Embryonic facial prominence (tissue), 1 donor: ENCODE data around the gene ABCB8.
"Not testable (repeated sequence)": the region's sequence is repeated elsewhere in the genome, so short reads cannot be mapped to it uniquely, and the experiment has no call there.

Experiments
- DNase-seq: peaks from one replicate; pipeline ENCODE4 v3.0.0-alpha.2; 2016; ENCODE audit errors: extremely low spot score

The ABCB8 gene

DNA sequence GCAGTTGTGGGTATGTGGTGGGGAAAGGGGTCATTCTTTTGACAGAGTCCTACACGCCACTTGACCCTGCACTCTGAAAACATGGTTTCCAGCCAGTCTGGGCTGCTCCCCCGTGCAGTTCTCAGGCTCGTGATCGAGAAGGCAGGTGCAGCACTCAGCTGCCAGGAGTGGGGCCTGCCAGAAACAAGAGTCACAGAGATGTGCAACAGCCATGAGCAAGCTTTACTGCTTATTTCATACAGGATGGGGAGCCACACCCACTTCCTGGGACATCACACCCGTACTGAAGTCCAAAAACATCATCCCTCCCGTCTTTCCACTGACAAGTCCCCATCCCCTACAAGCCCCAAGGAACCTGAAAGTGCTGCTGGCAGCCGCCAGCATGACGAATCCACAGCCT is 13.3 kb upstream of the ABCB8 start:
- no peak for DNase-seq

DNA sequence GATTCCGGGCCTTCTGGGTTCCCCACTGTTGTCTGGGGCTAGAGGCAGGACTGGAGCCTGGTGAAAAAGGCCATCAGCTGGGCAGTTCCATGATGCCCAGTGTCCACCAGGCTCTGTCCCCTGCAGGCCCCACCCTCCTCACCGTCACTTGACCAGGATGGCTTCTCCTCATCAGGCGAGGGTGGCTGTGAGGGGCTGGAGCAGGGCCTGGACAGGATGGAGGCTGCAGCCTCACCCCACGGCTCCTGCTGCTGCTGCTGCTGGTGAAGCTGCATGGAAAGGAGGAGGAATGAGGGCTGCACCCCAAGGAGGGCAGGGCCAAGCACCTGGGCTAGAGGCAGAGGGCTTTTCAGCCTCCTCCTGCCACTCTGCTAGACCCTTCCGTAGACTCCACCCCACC is 12.3 kb upstream of the ABCB8 start:
- no peak for DNase-seq

DNA sequence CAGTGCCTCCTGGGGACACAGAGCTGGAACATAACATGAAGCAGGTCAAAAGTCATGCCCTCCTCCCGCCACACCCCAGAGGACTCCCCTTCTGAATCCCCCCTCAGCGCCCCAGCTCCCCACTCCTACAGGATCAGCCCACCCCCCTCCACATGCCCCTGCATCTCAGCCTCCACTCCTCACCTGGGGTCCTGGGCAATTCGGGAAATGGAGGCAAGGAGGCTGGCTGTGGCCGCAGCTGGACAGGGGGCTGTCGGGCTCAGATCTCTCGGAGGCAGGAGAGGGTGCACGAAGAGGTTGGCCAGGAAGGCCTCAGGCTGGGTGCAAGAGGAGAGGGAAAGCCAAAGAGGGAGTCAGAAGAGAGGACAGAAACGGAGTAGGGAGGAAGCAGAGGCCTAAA is 11.7 kb upstream of the ABCB8 start:
- no peak for DNase-seq

DNA sequence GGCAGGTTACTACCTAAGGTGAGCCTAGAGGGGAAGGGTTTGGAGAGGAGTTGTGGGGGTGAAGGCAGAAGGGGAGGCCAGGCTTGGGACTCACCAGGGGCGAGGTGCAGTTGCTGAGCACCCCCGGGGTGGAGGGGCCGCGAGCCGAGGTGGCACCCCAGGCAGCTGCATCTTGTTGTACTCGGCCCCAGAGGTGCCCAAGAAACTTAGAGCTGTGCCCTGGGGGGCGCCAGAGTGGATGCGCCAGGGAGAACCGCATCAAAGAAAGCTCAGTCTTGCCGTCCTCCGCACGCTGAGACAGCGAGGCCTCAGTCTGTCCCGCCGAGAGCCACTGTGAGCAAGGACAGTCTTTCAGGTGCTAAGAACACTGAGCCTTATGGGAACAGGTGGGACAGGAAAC is 11.3 kb upstream of the ABCB8 start:
- no peak for DNase-seq

DNA sequence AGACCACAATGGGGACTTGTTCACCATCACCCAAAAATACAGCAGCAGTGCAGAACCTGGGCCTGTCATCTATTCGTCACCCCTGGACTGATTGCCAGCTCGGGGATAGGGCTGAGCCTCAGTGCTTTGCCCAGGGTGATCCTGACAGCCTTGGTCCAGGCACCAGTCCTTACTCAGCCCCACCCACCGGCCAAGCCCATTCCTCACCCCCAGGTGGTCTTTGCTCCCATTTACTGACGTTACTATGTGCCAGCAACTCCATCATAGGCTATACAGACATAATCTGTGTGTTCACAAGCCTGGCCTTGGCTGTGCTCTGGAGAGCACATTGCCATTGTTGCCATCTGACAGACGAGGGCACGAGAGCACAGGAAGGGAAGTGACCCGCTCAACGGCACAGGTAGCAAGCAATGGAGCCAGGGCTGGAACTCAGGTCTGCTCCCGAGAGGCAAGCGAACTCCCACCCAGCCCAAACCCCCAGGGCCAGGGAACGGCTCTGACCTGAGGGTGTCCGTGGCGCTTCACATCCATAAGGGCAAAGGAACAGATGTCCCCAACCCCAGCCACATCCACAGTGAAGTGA is 10.8 kb upstream of the ABCB8 start:
- DNase-seq: no peak

DNA sequence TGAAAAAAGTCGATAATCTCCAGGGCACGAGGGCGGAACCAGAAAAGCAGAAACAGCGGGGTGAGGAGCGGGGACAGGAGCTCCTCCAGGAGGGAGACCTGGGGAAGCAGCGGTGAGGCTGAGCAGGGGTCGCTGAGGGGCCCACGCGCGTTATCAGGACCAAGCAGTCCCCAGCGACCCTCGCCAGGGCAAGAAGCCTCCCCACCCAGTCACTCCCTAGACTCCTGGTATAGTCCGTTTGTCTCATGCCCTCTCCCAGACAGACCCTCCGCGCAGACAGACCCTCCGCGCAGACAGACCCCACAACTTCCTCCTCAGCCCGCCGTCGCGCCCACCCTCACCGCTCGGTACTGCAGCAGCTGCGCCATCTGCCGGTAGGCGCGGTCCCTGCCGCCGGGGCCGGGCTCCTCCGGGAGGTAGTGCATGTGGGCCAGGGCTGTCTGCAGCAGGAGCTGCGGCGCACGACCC is 10.3 kb upstream of the ABCB8 start:
- peak; percentile 64 for DNase-seq

DNA sequence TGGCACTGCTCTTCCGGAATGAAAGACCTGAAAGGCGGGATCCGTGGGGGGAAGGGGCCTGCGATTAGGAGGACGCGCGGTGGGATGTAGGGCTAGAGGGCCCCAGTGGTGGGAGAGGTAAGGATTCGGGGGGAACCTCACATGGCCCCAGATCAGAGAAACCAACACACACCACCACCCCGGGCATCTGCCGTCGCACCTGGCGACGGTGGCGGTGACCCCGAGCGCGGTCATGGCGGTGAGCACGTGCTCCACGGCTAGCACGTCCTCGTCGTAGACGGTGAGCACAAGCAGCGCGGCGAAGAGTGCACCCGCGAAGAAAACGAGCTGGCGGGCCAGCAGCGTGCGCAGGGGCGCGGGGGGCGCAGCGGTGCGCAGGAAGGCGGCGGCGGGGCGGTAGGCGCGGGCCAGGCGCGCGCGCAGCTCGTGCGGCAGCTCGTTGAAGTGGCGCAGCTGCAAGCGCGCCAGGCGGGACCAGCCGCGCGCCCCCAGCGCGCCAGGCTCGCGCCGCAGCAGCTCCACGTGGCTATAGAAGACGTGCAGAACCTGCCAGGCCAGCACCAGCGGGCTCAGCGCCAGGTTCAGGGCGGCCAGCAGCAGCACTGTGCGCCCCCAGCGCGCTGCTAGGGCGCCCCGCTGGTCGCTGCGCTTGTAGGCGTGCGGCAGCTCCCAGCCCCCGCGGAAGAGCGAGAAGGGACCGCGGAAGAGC is 9.7 kb upstream of the ABCB8 start:
- DNase-seq: no peak

DNA sequence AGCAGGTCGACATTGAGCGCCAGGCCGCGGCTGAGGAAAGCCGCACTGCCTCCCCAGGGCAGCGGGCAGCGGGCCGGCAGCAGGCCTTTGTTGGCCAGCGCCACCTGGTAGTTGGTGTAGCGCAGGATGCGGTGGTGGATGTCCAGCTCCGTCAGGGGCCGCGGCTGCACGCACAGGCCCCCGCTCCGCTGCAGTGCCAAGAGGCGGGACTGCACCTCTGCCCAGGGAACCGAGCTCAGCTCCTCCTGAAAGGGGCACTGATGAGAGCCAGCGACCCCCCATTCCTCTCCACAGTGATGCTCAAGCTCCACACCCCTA is 9.2 kb upstream of the ABCB8 start:
- DNase-seq: no peak

DNA sequence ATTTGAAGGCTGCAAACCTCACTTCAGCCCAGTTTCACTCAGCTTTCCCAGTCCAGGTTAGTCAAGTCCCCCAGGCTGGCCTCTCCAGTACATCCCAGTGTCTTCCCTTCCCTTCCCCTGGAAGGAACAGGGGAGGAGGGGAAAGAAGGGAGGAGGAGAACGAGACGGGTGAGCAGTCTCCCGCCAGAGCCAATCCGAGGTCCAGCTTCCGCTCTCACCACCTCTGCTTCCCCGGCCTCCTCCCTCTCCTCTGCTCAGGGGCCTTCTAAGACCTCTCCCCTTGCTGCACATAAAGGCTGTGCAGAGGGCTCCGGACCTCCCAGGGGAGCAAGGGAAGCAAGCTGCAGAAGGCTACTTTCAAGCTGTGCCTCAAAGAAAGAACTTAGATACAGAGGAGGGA is 8.0 kb upstream of the ABCB8 start:
- DNase-seq: no peak

DNA sequence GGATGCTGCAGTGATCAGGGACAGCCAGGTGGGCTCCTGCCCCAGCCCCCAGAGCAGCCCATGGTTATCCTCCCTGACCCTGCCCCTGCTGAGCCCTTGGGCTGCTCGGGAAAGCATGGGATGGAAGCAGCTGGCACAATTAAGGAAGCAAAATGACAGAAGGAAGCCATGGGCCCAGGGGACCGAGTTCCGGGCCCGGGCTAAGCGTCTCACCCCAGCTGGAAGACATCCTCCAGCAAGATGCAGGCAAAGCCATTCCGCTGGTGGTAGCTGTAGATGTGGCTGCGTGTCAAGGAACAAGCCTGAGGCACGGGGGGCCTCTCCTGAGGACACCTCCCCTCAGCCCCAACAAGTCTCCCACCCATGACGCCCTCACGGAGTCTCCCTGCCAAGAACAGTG is 5.0 kb upstream of the ABCB8 start:
- DNase-seq: no peak

DNA sequence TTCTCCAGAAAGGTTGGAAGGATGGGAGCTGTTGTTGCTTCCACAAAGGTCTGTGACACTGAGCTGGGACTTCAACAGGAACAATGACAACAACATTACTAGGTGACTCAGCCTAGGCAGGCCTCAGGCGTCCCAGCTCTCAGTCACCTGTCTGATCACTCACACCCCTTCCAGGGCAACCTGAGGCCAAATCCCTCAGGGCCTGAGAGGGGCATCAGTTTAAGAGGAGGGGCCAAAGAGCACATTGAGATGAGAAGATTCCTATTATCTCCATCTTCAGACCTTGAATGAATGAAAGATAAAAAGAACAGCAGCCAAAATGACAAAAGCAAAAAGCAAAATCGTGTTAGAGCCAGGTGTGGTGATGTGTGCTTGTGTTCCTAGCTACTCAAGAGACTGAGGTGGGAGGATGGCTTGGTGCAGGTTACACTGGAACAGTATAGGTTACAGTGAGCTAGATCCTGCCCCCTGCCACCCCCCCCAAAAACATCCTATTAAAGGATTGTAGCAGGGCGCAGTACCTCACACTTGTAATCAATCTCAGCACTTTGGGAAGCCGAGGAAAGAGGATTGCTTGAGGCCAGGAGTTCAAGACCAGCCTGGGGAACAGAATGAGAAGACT is 3.7 kb upstream of the ABCB8 start, which contains the start of gene ATG9B:
Gene ATG9B, minus strand, starts transcription at position 60 of the 622 bp plus-strand sequence. CDS start 71 bp downstream, outside the sequence.
- DNase-seq: no peak

DNA sequence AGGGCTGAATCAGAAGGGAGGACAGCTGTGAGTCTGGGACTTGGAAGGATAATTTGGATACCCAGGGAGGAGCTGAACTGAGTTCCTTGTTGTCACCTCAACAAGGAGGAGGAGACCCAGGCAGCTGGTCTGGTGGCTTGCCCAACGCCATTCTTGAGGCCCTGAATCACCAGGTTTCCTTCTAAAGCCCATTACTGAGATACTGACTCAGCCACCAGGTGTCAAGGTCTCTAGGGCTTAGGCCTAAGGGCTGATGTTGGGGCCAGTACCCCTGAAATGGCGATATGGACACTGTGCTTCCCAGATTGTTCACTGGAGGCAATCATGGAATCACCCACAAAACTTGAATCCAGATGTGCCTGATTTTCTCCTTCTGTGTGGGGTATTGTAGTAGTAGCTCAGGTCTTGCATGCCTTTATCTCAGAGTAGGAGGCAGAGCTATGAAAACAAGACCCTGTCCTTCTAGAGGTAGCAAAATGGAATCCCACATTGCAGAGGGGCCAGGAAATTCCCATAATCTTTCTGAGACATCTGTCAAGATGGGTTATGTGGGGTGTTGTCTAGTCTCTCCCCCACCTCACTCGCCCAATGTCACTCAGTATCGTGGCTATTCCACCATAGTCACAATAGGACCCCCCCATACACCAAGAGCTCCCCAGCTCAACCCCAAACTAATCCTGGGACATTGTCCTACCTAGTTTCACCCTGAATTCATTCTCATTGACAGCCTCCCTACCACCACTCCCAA is 2.2 kb upstream of the ABCB8 start:
- DNase-seq: no peak

DNA sequence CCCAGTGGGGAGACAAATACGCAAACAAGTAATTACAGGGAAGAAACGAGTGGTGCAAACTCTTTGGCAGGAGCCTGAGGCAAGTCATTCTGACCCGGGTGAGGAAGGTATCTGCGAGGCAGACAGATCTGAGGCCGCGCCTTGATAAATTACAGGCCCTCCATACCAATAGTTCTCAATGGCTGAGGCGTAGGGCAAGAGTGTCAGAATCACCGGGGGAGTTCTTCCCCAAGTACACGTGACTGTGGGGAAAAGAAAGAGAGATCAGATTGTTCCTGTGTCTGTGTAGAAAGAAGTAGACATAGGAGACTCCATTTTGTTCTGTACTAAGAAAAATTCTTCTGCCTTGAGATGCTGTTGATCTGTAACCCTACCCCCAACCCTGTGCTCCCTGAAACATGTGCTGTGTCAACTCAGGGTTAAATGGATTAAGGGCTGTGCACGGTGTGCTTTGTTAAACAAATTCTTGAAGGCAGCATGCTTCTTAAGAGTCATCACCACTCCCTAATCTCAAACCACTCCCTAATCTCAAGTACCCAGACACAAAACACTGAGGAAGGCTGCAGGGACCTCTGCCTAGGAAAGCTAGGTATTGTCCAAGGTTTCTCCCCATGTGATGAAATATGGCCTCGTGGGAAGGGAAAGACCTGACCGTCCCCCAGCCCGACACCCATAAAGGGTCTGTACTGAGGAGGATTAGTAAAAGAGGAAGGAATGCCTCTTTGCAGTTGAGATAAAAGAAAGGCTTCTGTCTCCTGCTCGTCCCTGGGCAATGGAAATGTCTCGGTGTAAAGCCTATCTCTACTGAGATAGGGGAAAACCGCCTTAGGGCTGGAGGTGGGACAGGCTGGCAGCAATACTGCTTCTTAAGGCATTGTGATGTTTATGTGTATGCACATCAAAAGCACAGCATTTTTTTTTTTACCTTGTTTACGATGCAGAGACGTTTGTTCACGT is 1.2 kb upstream of the ABCB8 start:
- DNase-seq: not testable (repeated sequence)

DNA sequence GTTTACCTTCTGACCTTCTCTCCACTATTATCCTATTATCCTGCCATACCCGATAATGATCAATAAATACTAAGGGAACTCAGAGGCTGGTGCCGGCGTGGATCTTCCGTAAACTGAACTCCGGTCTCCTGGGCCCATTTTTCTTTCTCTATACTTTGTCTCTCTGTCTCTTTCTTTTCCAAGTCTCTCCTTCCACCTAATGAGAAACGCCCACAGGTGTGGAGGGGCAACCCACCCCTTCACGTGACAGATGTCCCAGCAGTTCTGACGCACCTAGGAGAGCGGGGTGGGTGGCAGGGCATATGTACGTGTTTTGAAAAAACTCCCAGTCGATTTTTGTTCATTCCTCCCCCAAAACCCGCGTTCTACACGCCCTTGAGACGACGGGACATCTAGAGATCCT is 521 bp upstream of the ABCB8 start:
- DNase-seq: not testable (repeated sequence)

DNA sequence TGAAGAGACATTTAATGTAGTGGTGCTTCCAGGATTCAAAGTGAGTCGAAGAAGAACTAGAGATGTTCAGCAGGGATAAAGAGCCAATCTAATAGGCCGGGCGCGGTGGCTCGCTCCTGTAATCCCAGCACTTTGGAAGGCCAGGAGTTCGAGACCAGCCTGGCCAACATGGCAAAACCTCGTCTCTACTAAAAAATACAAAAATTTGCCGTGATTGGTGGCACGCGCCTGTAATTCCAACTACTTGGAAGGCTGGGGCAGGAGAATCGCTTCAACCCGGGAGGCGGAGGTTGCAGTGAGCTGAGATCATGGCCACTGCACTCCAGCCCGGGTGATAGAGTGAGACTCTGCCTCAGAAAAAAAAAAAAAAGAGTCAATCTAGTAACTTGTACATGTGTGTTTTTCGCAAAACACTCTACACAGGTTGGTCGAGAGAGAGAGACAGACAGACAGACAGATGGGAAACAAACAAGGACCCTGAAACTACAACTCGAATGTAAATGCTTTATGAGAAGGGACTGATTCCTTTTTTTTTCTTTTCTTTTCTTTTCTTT is 775 bp downstream of the ABCB8 start:
- no peak for DNase-seq

DNA sequence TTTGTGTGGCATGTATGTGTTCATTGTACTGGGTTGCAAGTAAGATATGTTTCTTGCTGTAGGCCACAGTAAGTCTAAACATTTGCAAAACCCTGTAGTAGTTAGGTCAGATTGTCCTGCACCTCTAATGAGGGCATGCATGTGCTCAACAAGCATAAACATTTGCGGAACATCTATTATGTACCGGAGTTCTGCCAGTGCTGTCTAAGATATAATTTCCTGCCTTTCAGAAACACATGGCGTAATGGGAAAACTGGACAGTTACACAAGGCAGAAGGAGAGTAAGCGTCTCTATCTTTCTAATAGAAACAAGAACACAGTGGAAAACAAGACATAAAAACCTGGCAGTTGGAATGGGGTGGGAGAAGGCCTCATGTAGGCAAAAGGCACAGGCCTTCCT is 2.8 kb downstream of the ABCB8 start:
- DNase-seq: no peak

DNA sequence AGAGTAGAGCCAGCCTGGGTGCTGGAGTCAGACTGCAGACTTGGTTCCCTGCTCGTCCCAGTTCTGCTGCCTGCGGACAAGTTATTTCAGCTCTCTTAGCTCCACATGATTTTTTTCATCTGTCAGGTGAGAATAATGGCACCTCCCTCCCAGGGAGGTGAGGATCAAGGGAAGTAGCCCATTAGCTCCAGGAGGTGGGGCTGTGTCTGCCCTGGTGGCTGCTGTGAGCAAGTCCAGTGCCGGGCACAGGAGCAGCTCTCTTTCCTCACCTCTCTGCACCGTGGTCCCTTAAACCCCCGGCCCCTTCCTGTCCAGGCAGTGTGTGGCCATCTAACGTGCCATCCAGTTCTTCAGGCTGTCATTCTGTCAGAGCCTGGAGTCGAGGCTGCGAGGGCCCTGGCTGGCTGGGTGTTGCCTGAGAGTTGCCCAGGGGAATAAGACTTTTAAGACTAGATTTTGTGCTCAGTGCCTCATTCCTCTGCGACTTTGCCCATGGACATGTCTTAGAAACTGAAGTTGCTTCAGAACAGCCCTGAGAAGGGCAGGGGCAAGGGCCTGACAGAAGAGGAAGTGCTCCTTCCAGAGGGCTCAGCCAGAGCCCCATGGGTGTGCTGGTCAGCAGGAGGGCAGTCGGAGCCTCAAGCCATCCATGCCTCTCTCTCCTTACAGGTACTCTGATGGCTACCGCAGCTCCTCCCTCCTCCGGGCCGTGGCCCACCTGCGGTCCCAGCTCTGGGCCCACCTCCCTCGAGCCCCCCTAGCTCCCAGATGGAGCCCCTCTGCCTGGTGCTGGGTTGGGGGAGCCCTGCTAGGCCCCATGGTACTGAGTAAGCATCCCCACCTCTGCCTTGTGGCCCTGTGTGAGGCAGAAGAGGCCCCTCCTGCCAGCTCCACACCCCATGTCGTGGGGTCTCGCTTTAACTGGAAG is 5.0 kb downstream of the ABCB8 start:
- DNase-seq: no peak

DNA sequence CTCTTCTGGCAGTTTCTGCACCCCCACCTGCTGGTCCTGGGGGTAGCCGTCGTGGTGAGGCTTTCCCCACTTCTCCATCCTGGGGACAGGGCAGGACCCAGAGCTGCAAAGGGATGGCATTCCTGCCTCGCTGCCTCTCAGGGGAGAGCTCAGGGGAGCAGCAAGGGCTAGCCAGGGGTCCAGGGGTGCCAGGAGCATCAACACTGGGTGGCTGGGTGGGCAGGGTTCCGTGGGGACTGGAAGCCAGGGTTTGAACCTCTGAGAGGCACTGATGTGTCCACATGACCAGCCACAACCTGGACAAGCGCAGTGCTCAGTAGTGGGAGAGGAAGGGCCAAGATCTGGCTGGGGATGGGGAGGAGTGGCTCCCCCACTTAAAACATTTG is 5.6 kb downstream of the ABCB8 start:
- DNase-seq: no peak

DNA sequence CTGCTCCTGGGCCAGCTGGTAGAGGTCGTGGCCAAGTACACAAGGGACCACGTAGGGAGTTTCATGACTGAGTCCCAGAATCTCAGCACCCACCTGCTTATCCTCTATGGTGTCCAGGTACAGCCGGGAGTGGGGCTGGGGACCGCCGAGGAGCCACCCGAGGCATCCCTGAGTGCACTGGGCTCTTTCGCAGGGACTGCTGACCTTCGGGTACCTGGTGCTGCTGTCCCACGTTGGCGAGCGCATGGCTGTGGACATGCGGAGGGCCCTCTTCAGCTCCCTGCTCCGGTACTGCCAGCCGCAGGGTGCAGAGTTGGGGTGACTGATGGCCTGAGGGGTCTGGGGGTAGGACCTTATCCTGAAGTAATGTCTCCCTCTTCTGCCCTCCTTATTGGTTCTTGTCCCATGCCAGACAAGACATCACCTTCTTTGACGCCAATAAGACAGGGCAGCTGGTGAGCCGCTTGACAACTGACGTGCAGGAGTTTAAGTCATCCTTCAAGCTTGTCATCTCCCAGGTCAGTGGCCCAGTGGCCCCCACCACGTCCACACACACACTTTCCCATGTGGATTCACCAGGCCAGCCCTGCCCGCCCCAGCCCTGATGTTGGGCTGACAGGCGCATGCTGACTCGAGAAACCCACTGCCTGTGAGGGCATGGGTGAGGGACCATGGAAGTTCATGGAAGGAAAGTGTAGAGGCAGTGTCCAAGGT is 6.2 kb downstream of the ABCB8 start:
- DNase-seq: no peak
